ENCODE data around the gene ZNF300. TPM values are rescaled to one million over a fixed set of nuclear protein-coding genes. Genes with fewer than 3 reads are reported as not detected.
A peak's percentile ranks its signal among the peaks of the same experiment; 100 is the strongest.

Gene ZNF300
- 0.47 and 0.54 TPM in 2 replicates for total RNA-seq

GRCh38 chr5:150904479-150905311 lies at the start of gene ZNF300:
TSS of gene ZNF300 (minus strand) at chr5:150904980. CDS start at chr5:150903155, 1,825 bp downstream.
- H3K4me1 Mint-ChIP-seq, result no peaks in the 10 kb centered on the region
- DNase-seq, result peak; percentile 68
- H3K27me3 Mint-ChIP-seq, result no peaks in the 10 kb centered on the region
- peak within 1 kb of the TSS; percentile 78 for H3K27ac Mint-ChIP-seq
- peaks cover 9% of the 10 kb centered on the region for H3K36me3 Mint-ChIP-seq (ENCODE audit: low read depth)
- intact Hi-C loops (cut with micrococcal nuclease), result no loop called here
- H3K4me3 Mint-ChIP-seq, result peak within 1 kb of the TSS; percentile 74
- H3K9me3 Mint-ChIP-seq, result peaks cover 36% of the 10 kb centered on the region

- no peak overlapping the region for H3K27ac Mint-ChIP-seq
- DNase-seq, result no peak
- no peaks in the 10 kb centered on the region for H3K4me1 Mint-ChIP-seq
- no peak overlapping the region for H3K4me3 Mint-ChIP-seq
- intact Hi-C loops (cut with micrococcal nuclease), result no loop called here
- no peaks in the 10 kb centered on the region for H3K36me3 Mint-ChIP-seq (ENCODE audit: low read depth)
- H3K27me3 Mint-ChIP-seq, result no peaks in the 10 kb centered on the region
- H3K9me3 Mint-ChIP-seq, result peaks cover 38% of the 10 kb centered on the region
Measured at GRCh38 chr5:150948539-150948938, 43.8 kb upstream of the ZNF300 start.

DNA sequence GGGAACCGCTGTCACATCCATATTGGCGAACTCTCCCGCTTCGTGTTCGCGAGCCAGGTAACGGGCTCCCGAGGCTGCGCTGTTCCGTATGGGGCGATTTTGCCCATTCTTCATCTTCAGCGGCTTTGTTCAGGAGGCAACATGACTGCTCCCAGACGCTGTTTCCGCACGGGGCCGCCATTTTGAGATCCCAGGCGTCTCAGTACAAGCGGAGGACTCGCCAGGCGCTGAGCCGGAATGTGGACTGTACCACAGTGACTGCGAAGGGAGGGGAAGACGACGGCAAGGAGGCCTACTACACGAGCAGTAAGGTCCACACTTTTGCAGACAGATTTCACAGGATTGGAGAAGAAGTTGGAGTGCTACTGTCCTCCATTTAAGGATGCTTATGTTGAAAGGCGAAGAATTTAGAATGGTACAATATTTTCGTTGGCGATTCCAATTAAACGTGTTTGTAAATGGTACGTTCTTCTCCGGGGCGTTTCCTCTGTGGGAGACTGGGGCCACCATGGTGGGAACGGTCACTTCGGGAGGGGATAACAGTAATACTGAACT lies 41.6 kb upstream of the ZNF300 start:
- H3K9me3 Mint-ChIP-seq, result peaks cover 26% of the 10 kb centered on the region
- H3K36me3 Mint-ChIP-seq (ENCODE audit: low read depth), result no peaks in the 10 kb centered on the region
- no peaks in the 10 kb centered on the region for H3K27me3 Mint-ChIP-seq
- intact Hi-C loops (cut with micrococcal nuclease), result no loop called here
- no peaks in the 10 kb centered on the region for H3K4me1 Mint-ChIP-seq
- DNase-seq, result no peak
- no peak overlapping the region for H3K27ac Mint-ChIP-seq
- H3K4me3 Mint-ChIP-seq, result no peak overlapping the region

- peaks cover 28% of the 10 kb centered on the region for H3K9me3 Mint-ChIP-seq
- DNase-seq, result no peak
- H3K27me3 Mint-ChIP-seq, result no peaks in the 10 kb centered on the region
- no peaks in the 10 kb centered on the region for H3K4me1 Mint-ChIP-seq
- no peak overlapping the region for H3K27ac Mint-ChIP-seq
- no peak overlapping the region for H3K4me3 Mint-ChIP-seq
- no peaks in the 10 kb centered on the region for H3K36me3 Mint-ChIP-seq (ENCODE audit: low read depth)
- intact Hi-C loops (cut with micrococcal nuclease), result no loop called here
Measured at GRCh38 chr5:150945947-150946346, 41.2 kb upstream of the ZNF300 start.

GRCh38 chr5:150945486-150945885 lies 40.7 kb upstream of the ZNF300 start:
- no peaks in the 10 kb centered on the region for H3K27me3 Mint-ChIP-seq
- no peak overlapping the region for H3K27ac Mint-ChIP-seq
- H3K36me3 Mint-ChIP-seq (ENCODE audit: low read depth), result no peaks in the 10 kb centered on the region
- no peak overlapping the region for H3K4me3 Mint-ChIP-seq
- DNase-seq, result no peak
- H3K4me1 Mint-ChIP-seq, result no peaks in the 10 kb centered on the region
- H3K9me3 Mint-ChIP-seq, result peaks cover 27% of the 10 kb centered on the region
- intact Hi-C loops (cut with micrococcal nuclease), result no loop called here

DNA sequence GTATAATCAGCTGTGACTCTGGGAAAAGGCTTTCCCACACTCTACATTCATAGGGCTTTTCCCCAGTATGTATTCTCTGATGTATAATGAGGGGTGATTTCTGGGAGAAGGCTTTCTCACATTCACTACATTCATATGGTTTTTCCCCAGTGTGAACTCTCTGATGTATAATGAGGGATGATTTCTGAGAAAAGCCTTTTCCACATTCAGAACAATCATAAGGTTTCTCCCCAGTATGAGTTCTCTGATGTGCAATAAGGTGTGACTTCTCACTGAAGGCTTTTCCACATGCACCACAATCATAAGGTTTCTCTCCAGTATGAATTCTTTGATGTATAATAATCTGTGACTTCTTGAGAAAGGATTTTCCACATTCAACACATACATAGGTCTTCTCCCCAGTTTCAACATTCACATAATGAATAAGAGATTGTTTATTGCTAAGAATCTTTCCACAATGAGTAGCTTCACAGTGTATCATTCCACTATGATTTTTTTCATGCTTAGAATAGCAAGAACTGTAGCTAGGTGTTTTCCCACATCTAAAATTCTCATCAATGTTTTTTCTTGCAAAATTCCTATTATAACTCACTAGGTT lies 26.7 kb upstream of the ZNF300 start:
- DNase-seq, result no peak
- Mint-ChIP-seq H3K4me1 (no peaks in the 10 kb centered on the region), H3K27ac (no peak overlapping the region), H3K36me3 (ENCODE audit: low read depth) (peaks cover 5% of the 10 kb centered on the region), H3K9me3 (peaks cover 16% of the 10 kb centered on the region), H3K4me3 (no peak overlapping the region), H3K27me3 (no peaks in the 10 kb centered on the region)
- intact Hi-C loops (cut with micrococcal nuclease), result no loop called here

GRCh38 chr5:150918613-150919012 lies 13.8 kb upstream of the ZNF300 start:
- intact Hi-C loops (cut with micrococcal nuclease), result no loop called here
- H3K27ac Mint-ChIP-seq, result no peak overlapping the region
- no peaks in the 10 kb centered on the region for H3K36me3 Mint-ChIP-seq (ENCODE audit: low read depth)
- H3K4me1 Mint-ChIP-seq, result no peaks in the 10 kb centered on the region
- no peak overlapping the region for H3K4me3 Mint-ChIP-seq
- no peaks in the 10 kb centered on the region for H3K27me3 Mint-ChIP-seq
- H3K9me3 Mint-ChIP-seq, result peaks cover 31% of the 10 kb centered on the region
- DNase-seq, result no peak

DNA sequence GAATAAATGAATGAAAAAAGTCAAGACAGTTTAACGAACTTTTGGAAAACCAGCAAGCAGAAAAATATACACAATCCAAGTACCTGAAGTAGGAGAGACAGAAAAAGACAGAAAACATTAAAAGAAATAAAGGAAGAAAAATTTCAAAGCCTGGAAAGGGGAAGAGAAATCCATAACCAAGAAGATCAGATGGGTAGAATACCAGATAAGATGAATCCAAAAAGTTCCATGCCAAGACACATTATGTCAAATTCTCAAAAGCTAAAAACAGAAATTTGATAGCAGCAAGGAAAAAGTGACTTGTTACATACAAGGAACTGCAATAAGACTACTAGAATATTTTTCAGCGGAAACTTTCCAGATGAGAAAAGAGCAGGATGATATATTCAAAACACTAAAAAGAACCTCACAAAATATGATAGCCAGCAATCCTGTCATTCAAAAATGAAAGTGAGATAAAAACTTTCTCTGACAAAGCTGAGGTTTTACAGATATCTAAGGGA lies 7.6 kb upstream of the ZNF300 start:
- no peak for DNase-seq
- Mint-ChIP-seq H3K36me3 (ENCODE audit: low read depth) (no peaks in the 10 kb centered on the region), H3K27me3 (no peaks in the 10 kb centered on the region), H3K27ac (no peak overlapping the region), H3K4me3 (no peak overlapping the region), H3K9me3 (peaks cover 32% of the 10 kb centered on the region), H3K4me1 (no peaks in the 10 kb centered on the region)
- intact Hi-C loops (cut with micrococcal nuclease), result no loop called here

GRCh38 chr5:150905312-150905683 lies 518 bp upstream of the ZNF300 start:
- Mint-ChIP-seq H3K27me3 (no peaks in the 10 kb centered on the region), H3K4me1 (no peaks in the 10 kb centered on the region), H3K36me3 (ENCODE audit: low read depth) (peaks cover 9% of the 10 kb centered on the region), H3K4me3 (peak overlapping the region; percentile 74), H3K9me3 (peaks cover 31% of the 10 kb centered on the region), H3K27ac (peak overlapping the region; percentile 78)
- no peak for DNase-seq
- intact Hi-C loops (cut with micrococcal nuclease), result no loop called here

DNA sequence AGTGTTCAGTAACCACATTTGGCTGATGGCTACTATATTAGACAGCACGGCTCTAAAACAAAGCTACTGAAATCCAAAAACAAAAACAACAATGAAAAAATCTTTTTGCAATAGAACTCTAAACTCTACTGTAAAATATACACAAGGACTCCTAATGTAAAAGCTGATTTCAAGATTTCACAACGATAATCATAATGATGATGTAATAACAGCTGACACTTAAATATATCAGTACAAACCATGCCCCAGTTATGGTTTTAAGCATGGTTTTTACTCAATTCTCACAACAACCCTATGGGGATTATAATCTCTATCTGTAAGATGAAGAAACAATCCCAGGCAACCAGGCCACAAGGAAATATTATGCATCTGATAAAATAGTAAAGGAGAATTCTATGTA lies 3.3 kb downstream of the ZNF300 start:
- H3K27ac Mint-ChIP-seq, result no peak overlapping the region
- H3K9me3 Mint-ChIP-seq, result peaks cover 47% of the 10 kb centered on the region
- H3K4me3 Mint-ChIP-seq, result no peak overlapping the region
- no peaks in the 10 kb centered on the region for H3K27me3 Mint-ChIP-seq
- intact Hi-C loops (cut with micrococcal nuclease), result no loop called here
- DNase-seq, result no peak
- no peaks in the 10 kb centered on the region for H3K4me1 Mint-ChIP-seq
- peaks cover 16% of the 10 kb centered on the region for H3K36me3 Mint-ChIP-seq (ENCODE audit: low read depth)

GRCh38 chr5:150895431-150896428 lies 9.1 kb downstream of the ZNF300 start:
- no peak overlapping the region for H3K27ac Mint-ChIP-seq
- H3K27me3 Mint-ChIP-seq, result no peaks in the 10 kb centered on the region
- intact Hi-C loops (cut with micrococcal nuclease), result no loop called here
- no peak overlapping the region for H3K4me3 Mint-ChIP-seq
- peaks cover 47% of the 10 kb centered on the region for H3K9me3 Mint-ChIP-seq
- peaks cover 13% of the 10 kb centered on the region for H3K36me3 Mint-ChIP-seq (ENCODE audit: low read depth)
- no peaks in the 10 kb centered on the region for H3K4me1 Mint-ChIP-seq
- no peak for DNase-seq

DNA sequence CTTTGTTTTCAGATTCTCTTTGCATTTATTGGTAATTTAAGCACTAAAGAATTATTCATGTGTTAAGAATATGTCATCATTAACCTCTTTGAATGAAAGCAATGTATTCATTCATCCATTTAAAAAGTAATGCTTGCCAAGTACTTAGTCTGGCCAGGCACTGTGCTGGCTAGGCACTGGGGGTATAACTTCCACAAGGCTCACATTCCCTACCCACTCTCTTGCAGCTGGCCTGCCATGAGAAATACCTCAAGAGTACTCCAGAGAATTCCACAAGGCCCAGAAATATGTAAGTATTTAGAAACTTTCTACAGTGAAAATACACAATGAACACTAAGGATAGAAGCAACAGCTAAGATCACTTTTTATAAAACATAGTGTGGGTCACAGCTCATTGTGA lies 25.4 kb downstream of the ZNF300 start:
- Mint-ChIP-seq H3K4me3 (no peak overlapping the region), H3K9me3 (peaks cover 27% of the 10 kb centered on the region), H3K4me1 (no peaks in the 10 kb centered on the region), H3K27me3 (no peaks in the 10 kb centered on the region), H3K36me3 (ENCODE audit: low read depth) (no peaks in the 10 kb centered on the region), H3K27ac (no peak overlapping the region)
- DNase-seq, result no peak
- intact Hi-C loops (cut with micrococcal nuclease), result no loop called here

- H3K27ac Mint-ChIP-seq, result no peak overlapping the region
- H3K4me3 Mint-ChIP-seq, result no peak overlapping the region
- intact Hi-C loops (cut with micrococcal nuclease), result no loop called here
- H3K27me3 Mint-ChIP-seq, result no peaks in the 10 kb centered on the region
- DNase-seq, result no peak
- H3K9me3 Mint-ChIP-seq, result peaks cover 10% of the 10 kb centered on the region
- no peaks in the 10 kb centered on the region for H3K36me3 Mint-ChIP-seq (ENCODE audit: low read depth)
- no peaks in the 10 kb centered on the region for H3K4me1 Mint-ChIP-seq
Measured at GRCh38 chr5:150862070-150862469, 42.7 kb downstream of the ZNF300 start.

Data from activated CD4-positive, alpha-beta T cell treated with anti-CD3 and anti-CD28 coated beads, Interleukin-2, amount 10 ng/mL, durations not matched to agents 24 days and 14 days (primary cell).